DOHH2 (cell line): ENCODE data around the gene CARD11.

Source experiments
- H3F3A ChIP-seq: fragments of 200-600 bp; sonication (generic), shearing (Covaris generic); 2 replicates; pipeline ENCODE4 v1.6.0; 2016; ENCODE audit warnings: antibody characterized with exemption, mild to moderate bottlenecking; ENCODE audit not compliant: control insufficient read depth, insufficient read depth
- H3K27ac ChIP-seq: fragments of 200-600 bp; sonication (generic); 2 replicates; pipeline ENCODE4 v1.5.1; 2014; ENCODE audit warnings: low read depth, mild to moderate bottlenecking, low read length, moderate library complexity
- H3K27me3 ChIP-seq: fragments of 200-600 bp; sonication (generic); 2 replicates; pipeline ENCODE4 v1.6.1; 2014; ENCODE audit warnings: mild to moderate bottlenecking, low read length, mixed read lengths; ENCODE audit not compliant: control insufficient read depth
- H3K36me3 ChIP-seq: fragments of 200-600 bp; sonication (generic); 2 replicates; pipeline ENCODE4 v1.6.1; 2014; ENCODE audit warnings: mild to moderate bottlenecking, low read length, moderate library complexity, mixed read lengths; ENCODE audit not compliant: control insufficient read depth
- H3K4me1 ChIP-seq: fragments of 200-600 bp; sonication (generic); 2 replicates; pipeline ENCODE4 v1.6.1; 2014; ENCODE audit warnings: mild to moderate bottlenecking, low read length, mixed read lengths; ENCODE audit not compliant: control insufficient read depth
- H3K4me2 ChIP-seq: fragments of 200-600 bp; sonication (generic); 2 replicates; pipeline ENCODE4 v1.6.0; 2014; ENCODE audit warnings: mild to moderate bottlenecking, low read length, moderate library complexity
- H3K4me3 ChIP-seq: fragments of 200-600 bp; sonication (generic); 2 replicates; pipeline ENCODE4 v1.5.1; 2014; ENCODE audit warnings: mild to moderate bottlenecking, low read length, mixed read lengths
- H3K79me2 ChIP-seq: fragments of 200-600 bp; sonication (generic); 2 replicates; pipeline ENCODE4 v1.6.1; 2014; ENCODE audit warnings: mild to moderate bottlenecking, low read length, mixed read lengths; ENCODE audit not compliant: control insufficient read depth
- H3K9me2 ChIP-seq: fragments of 200-600 bp; sonication (generic); replicated peaks from 2 replicates; pipeline ENCODE4 v1.6.1; 2014; ENCODE audit warnings: mild to moderate bottlenecking, low read length, mixed read lengths; ENCODE audit not compliant: control insufficient read depth
- H3K9me3 ChIP-seq: fragments of 200-600 bp; sonication (generic); 2 replicates; pipeline ENCODE4 v1.6.1; 2014; ENCODE audit warnings: antibody characterized with exemption, low read length, mixed read lengths; ENCODE audit not compliant: control insufficient read depth, insufficient read depth
- H4K20me1 ChIP-seq: fragments of 200-600 bp; sonication (generic); 2 replicates; pipeline ENCODE4 v1.6.0; 2014; ENCODE audit warnings: low read depth, mild to moderate bottlenecking, antibody characterized with exemption, low read length, moderate library complexity; ENCODE audit not compliant: control insufficient read depth, insufficient read depth
- EZH2phosphoT487 ChIP-seq: fragments of 200-600 bp; sonication (generic); IDR thresholded peaks from 2 replicates; pipeline ENCODE4 v1.6.1; 2017; ENCODE audit warnings: borderline replicate concordance, mild to moderate bottlenecking, antibody characterized with exemption, low read length, moderate library complexity, mixed read lengths
- TF ChIP-seq, protein P1 (sequence below): fragments of 200-600 bp; sonication (generic); IDR thresholded peaks from one replicate; pipeline ENCODE4 v1.5.1; 2014; ENCODE audit warnings: antibody characterized with exemption, mild to moderate bottlenecking, low read depth, low read length; ENCODE audit not compliant: poor library complexity, severe bottlenecking

The CARD11 gene

DNA sequence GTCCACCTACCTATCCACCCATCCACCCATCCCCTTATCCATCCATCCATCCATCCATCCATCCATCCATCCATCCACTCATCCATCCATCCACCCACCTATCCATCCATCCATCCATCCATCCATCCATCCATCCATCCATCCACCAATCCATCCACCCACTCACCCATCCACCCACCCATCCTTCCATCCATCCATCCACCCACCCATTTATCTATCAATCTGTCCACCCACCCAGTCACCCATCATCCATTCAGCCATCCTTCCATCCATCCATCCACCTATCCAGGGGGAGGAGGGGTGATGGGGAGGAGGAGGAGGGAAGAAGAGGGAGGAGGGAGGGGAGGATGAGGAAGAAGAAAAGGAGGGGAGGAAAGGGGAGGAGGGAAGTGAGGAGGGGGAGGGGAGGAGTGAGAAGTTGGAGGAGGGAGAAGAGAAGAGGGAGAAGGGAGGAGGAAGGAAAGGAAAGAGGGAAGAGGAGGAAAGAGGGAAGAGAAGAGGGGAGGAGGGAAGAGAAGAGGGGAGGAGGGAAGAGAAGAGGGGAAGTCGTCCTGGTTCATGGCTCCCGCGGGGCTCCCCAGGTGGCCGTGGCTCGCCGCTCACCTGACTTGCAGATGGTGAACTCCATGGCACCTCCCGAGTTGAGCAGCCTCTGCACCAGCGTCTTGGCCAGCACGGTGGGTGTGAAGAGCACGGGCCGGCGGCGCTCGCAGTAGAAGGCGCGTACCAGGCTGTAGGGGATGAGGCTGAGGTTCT is 130.8 kb downstream of the CARD11 start:
- Histone ChIP-seq H3K9me3 (no peaks in the 10 kb centered on the region), H3K4me2 (no peak overlapping the region), H3K4me1 (no peaks in the 10 kb centered on the region), H3K9me2 (no peaks in the 10 kb centered on the region), H3K79me2 (no peaks in the 10 kb centered on the region), H3K36me3 (peaks cover 65% of the 10 kb centered on the region), H3K4me3 (no peak overlapping the region), H3K27ac (no peak overlapping the region), H3K27me3 (no peaks in the 10 kb centered on the region), H4K20me1 (no peaks in the 10 kb centered on the region), H3F3A (no peaks in the 10 kb centered on the region)
- no peak for TF ChIP-seq EZH2phosphoT487
- TF ChIP-seq, protein P1, sequence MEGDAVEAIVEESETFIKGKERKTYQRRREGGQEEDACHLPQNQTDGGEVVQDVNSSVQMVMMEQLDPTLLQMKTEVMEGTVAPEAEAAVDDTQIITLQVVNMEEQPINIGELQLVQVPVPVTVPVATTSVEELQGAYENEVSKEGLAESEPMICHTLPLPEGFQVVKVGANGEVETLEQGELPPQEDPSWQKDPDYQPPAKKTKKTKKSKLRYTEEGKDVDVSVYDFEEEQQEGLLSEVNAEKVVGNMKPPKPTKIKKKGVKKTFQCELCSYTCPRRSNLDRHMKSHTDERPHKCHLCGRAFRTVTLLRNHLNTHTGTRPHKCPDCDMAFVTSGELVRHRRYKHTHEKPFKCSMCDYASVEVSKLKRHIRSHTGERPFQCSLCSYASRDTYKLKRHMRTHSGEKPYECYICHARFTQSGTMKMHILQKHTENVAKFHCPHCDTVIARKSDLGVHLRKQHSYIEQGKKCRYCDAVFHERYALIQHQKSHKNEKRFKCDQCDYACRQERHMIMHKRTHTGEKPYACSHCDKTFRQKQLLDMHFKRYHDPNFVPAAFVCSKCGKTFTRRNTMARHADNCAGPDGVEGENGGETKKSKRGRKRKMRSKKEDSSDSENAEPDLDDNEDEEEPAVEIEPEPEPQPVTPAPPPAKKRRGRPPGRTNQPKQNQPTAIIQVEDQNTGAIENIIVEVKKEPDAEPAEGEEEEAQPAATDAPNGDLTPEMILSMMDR, result no peak

DNA sequence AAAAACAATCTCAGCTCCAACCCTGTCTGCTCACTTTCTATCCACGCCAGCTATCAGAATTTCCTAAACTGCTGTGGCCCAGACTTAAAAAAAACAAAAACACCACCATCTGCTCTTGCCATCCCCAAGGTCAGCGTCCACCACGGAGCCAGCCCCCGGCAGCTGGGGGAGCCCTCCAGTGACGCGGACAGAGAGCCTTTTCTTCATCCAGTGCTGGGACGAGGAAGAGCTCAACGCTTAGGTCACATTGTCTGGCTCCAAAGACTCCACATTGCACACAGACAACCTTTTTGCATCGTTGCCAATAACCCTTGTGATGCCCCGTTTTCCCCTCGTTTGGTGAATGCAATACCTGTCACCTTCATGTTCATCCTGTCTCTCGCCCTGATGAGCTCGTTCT is 132.2 kb downstream of the CARD11 start:
- no peak for TF ChIP-seq EZH2phosphoT487
- Histone ChIP-seq H3K4me1 (no peaks in the 10 kb centered on the region), H3K9me3 (no peaks in the 10 kb centered on the region), H3K79me2 (no peaks in the 10 kb centered on the region), H3K9me2 (no peaks in the 10 kb centered on the region), H3K27ac (no peak overlapping the region), H3F3A (no peaks in the 10 kb centered on the region), H3K36me3 (peaks cover 60% of the 10 kb centered on the region), H4K20me1 (no peaks in the 10 kb centered on the region), H3K4me2 (no peak overlapping the region), H3K27me3 (no peaks in the 10 kb centered on the region), H3K4me3 (no peak overlapping the region)

DNA sequence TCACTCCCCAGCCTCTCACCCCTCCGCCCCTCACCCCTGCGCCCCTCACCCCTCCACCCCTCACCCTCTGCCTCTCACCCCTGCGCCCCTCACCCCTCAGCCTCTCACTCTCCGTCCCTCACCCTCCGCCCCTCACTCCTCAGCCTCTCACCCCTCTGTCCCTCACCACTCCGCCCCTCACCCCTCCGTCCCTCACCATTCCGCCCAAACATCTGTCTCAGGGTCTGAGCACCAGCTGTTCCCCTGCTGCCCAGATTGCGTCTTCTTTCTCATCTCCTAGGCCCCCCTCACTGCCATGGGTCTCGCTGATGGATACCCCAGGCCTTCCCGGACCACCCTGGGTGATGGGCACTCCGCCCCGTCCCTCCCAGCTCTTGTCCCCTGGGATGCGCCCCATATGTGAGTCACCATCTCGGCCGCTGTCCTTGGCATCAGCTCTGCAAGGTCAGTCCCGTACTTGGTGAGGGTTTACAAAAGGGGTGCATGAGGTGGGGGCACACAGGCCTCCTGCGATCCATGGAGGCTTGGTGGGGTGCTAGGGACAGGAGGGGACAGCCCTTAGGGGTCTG is 134.1 kb downstream of the CARD11 start:
- no peak for TF ChIP-seq EZH2phosphoT487
- TF ChIP-seq, protein P1, result no peak
- Histone ChIP-seq H3F3A (peaks cover 3% of the 10 kb centered on the region; the same call in 1 of the 2 replicates), H3K4me2 (no peak overlapping the region), H3K9me2 (no peaks in the 10 kb centered on the region), H3K36me3 (peaks cover 58% of the 10 kb centered on the region), H3K9me3 (no peaks in the 10 kb centered on the region), H4K20me1 (no peaks in the 10 kb centered on the region), H3K79me2 (no peaks in the 10 kb centered on the region), H3K4me1 (no peaks in the 10 kb centered on the region), H3K27me3 (no peaks in the 10 kb centered on the region), H3K4me3 (no peak overlapping the region), H3K27ac (no peak overlapping the region)

DNA sequence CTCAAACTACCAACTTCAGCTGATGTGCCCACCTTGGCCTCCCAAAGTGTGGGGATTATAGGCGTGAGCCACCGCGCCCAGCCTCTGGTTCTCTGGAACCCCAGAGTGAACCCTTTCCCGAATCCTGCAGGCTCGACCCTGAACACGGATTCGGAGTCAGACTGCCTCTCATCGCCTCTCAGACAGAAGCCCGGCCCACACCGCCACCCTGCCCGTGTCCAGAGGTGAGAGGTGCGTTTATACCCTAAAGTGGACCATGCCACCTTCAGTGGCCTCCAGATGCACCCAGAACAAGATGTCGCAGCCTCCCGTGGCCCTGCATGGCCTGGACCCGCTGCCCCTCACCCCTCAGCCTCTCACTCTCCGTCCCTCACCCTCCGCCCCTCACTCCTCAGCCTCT is 134.6 kb downstream of the CARD11 start:
- Histone ChIP-seq H3K79me2 (no peaks in the 10 kb centered on the region), H3K4me2 (no peak overlapping the region), H3K4me1 (no peaks in the 10 kb centered on the region), H3K36me3 (peaks cover 56% of the 10 kb centered on the region), H3K9me3 (no peaks in the 10 kb centered on the region), H3K27me3 (no peaks in the 10 kb centered on the region), H3F3A (peaks cover 3% of the 10 kb centered on the region; the same call in 1 of the 2 replicates), H3K9me2 (no peaks in the 10 kb centered on the region), H3K4me3 (no peak overlapping the region), H4K20me1 (no peaks in the 10 kb centered on the region), H3K27ac (no peak overlapping the region)
- TF ChIP-seq, protein P1, result no peak
- no peak for TF ChIP-seq EZH2phosphoT487
